Measurements from ENCODE around the gene HINFP. TPM values are rescaled to one million over a fixed set of nuclear protein-coding genes. Genes with fewer than 3 reads are reported as not detected.
"Not testable (repeated sequence)": the region's sequence is repeated elsewhere in the genome, so short reads cannot be mapped to it uniquely, and the experiment has no call there.

Gene HINFP
- total and polyA plus RNA-seq, 7 experiments from 2014 or later = 14.7 to 79.7 (median 32.7) TPM

- Mint-ChIP-seq H3K36me3 (peaks cover 10 to 37% (median 14%) of the 10 kb centered on the region in 5 donors), H3K9me3 (no peaks in the 10 kb centered on the region), H3K4me1 (peaks cover 23 to 45% (median 38%) of the 10 kb centered on the region in 7 donors), H3K4me3 (peak overlapping the region in 1 of 10 donors; percentile 28), H3K27ac (peak overlapping the region in 4 of 9 donors; percentile 11 to 64 (median 52)), H3K27me3 (no peaks in the 10 kb centered on the region)
- peak overlapping the region; percentile 3 for H3K27ac ChIP-seq (ENCODE audit: low read depth, low read length)
- H3K9me3 ChIP-seq (ENCODE audit: control insufficient read depth in 2 of 3, low read length in 3 of 3) = no peaks in the 10 kb centered on the region
- no peak overlapping the region for H3K4me3 ChIP-seq (ENCODE audit: low read length)
- ATAC-seq (no peak), DNase-seq (no peak)
- H3K27me3 ChIP-seq (ENCODE audit: control insufficient read depth in 2 of 2, insufficient read depth in 2 of 2, low read length in 2 of 2) = no peaks in the 10 kb centered on the region
- POLR2A ChIA-PET = interaction anchor here (0.6 to 1.8 kb wide), 4 partner anchors 20 to 88 kb away, joined by 3 to 9 read pairs (median 4); partner anchors contain the start of genes C2CD2L and DPAGT1
- H3K4me1 ChIP-seq (ENCODE audit: control insufficient read depth in 2 of 2, insufficient read depth in 2 of 2, low read length in 2 of 2) = peaks cover 8 to 11% of the 10 kb centered on the region in 2 donors
- peaks cover 8 to 47% (median 18%) of the 10 kb centered on the region in 3 experiments for H3K36me3 ChIP-seq (ENCODE audit: control insufficient read depth in 2 of 3, insufficient read depth in 3 of 3, low read length in 3 of 3)
- CTCF ChIA-PET = interaction anchor here (0.6 kb wide), 2 partner anchors 42 to 499 kb away, joined by 3 read pairs; no protein-coding TSS in a partner anchor
- intact Hi-C loops (cut with micrococcal nuclease) = no loop called here
Measured at GRCh38 chr11:119126675-119127268, 5.4 kb downstream of the HINFP start.

GRCh38 chr11:119130662-119131061, 9.3 kb downstream of the HINFP start:
- POLR2A ChIA-PET = no interaction called here

GRCh38 chr11:119134389-119134978, 13.1 kb downstream of the HINFP start:
- no peak for DNase-seq
- Mint-ChIP-seq H3K27ac (peak overlapping the region in 1 of 9 donors; percentile 20), H3K27me3 (peaks cover 0 to 10% (median 0%) of the 10 kb centered on the region in 5 donors), H3K4me3 (no peak overlapping the region), H3K4me1 (peaks cover 0 to 21% (median 6%) of the 10 kb centered on the region in 7 donors), H3K36me3 (peaks cover 13 to 37% (median 14%) of the 10 kb centered on the region in 5 donors), H3K9me3 (no peaks in the 10 kb centered on the region)
- Histone ChIP-seq H3K4me3 (ENCODE audit: low read length) (no peak overlapping the region), H3K36me3 (ENCODE audit: control insufficient read depth in 2 of 3, insufficient read depth in 3 of 3, low read length in 3 of 3) (peaks cover 19 to 50% (median 26%) of the 10 kb centered on the region in 3 experiments), H3K4me1 (ENCODE audit: control insufficient read depth in 2 of 2, insufficient read depth in 2 of 2, low read length in 2 of 2) (no peaks in the 10 kb centered on the region), H3K27ac (ENCODE audit: low read depth, low read length) (no peak overlapping the region), H3K9me3 (ENCODE audit: control insufficient read depth in 2 of 3, low read length in 3 of 3) (no peaks in the 10 kb centered on the region), H3K27me3 (ENCODE audit: control insufficient read depth in 2 of 2, insufficient read depth in 2 of 2, low read length in 2 of 2) (no peaks in the 10 kb centered on the region)
- intact Hi-C loops (cut with micrococcal nuclease) = no loop called here
- POLR2A ChIA-PET = interaction anchor here (1.1 to 1.9 kb wide), 2 partner anchors 12 to 39 kb away, joined by 3 to 7 read pairs; partner anchors contain the start of gene HINFP
- peak; percentile 82 for ATAC-seq
- CTCF ChIA-PET = interaction anchor here (0.7 kb wide), 1 partner anchor 11 kb away, joined by 4 read pairs; no protein-coding TSS in a partner anchor

More at GRCh38 chr11:119130662-119131061, 9.3 kb downstream of the HINFP start:
- no peak for DNase-seq
- Mint-ChIP-seq H3K4me3 (no peak overlapping the region), H3K36me3 (peaks cover 13 to 41% (median 17%) of the 10 kb centered on the region in 5 donors), H3K27ac (peak overlapping the region in 1 of 9 donors; percentile 66), H3K4me1 (peaks cover 6 to 23% (median 16%) of the 10 kb centered on the region in 7 donors), H3K9me3 (no peaks in the 10 kb centered on the region), H3K27me3 (no peaks in the 10 kb centered on the region)
- no peaks in the 10 kb centered on the region for H3K27me3 ChIP-seq (ENCODE audit: control insufficient read depth in 2 of 2, insufficient read depth in 2 of 2, low read length in 2 of 2)
- H3K4me3 ChIP-seq (ENCODE audit: low read length) = no peak overlapping the region
- no peaks in the 10 kb centered on the region for H3K9me3 ChIP-seq (ENCODE audit: control insufficient read depth in 2 of 3, low read length in 3 of 3)
- intact Hi-C loops (cut with micrococcal nuclease) = no loop called here
- ATAC-seq = no peak
- no peaks in the 10 kb centered on the region for H3K4me1 ChIP-seq (ENCODE audit: control insufficient read depth in 2 of 2, insufficient read depth in 2 of 2, low read length in 2 of 2)
- CTCF ChIA-PET = no interaction called here
- peaks cover 19 to 66% (median 26%) of the 10 kb centered on the region in 3 experiments for H3K36me3 ChIP-seq (ENCODE audit: control insufficient read depth in 2 of 3, insufficient read depth in 3 of 3, low read length in 3 of 3)
- no peak overlapping the region for H3K27ac ChIP-seq (ENCODE audit: low read depth, low read length)

- H3K27me3 ChIP-seq (ENCODE audit: control insufficient read depth in 2 of 2, insufficient read depth in 2 of 2, low read length in 2 of 2); H3K4me1 ChIP-seq (ENCODE audit: control insufficient read depth in 2 of 2, insufficient read depth in 2 of 2, low read length in 2 of 2); H3K4me3 ChIP-seq (ENCODE audit: low read length); POLR2A ChIA-PET; intact Hi-C loops (cut with micrococcal nuclease); H3K27ac ChIP-seq (ENCODE audit: low read depth, low read length); H3K4me3 Mint-ChIP-seq; H3K9me3 Mint-ChIP-seq; DNase-seq; H3K36me3 ChIP-seq (ENCODE audit: control insufficient read depth in 2 of 3, insufficient read depth in 3 of 3, low read length in 3 of 3); H3K9me3 ChIP-seq (ENCODE audit: control insufficient read depth in 2 of 3, low read length in 3 of 3); H3K27ac Mint-ChIP-seq; H3K36me3 Mint-ChIP-seq; ATAC-seq: not testable (repeated sequence)
- CTCF ChIA-PET = interaction anchor here (0.5 to 1.2 kb wide), 2 partner anchors 58 to 93 kb away, joined by 3 read pairs; no protein-coding TSS in a partner anchor
- Mint-ChIP-seq H3K4me1 (peaks cover 0 to 14% (median 0%) of the 10 kb centered on the region in 7 donors), H3K27me3 (peaks cover 6 to 24% (median 9%) of the 10 kb centered on the region in 5 donors)
Measured at GRCh38 chr11:119139276-119139675, 17.9 kb downstream of the HINFP start.

GRCh38 chr11:119144825-119145486, 23.6 kb downstream of the HINFP start:
- no peaks in the 10 kb centered on the region for H3K9me3 ChIP-seq (ENCODE audit: control insufficient read depth in 2 of 3, low read length in 3 of 3)
- H3K4me3 ChIP-seq (ENCODE audit: low read length) = no peak overlapping the region
- intact Hi-C loops (cut with micrococcal nuclease) = loop anchor here in 1 of 2 donors (1.0 to 5.0 kb wide), 2 partner anchors 52 to 178 kb away; no protein-coding TSS in a partner anchor
- Mint-ChIP-seq H3K36me3 (peaks cover 0 to 6% (median 0%) of the 10 kb centered on the region in 5 donors), H3K9me3 (peaks cover 0 to 2% (median 0%) of the 10 kb centered on the region in 11 donors), H3K4me3 (no peak overlapping the region), H3K27ac (peak overlapping the region in 1 of 9 donors; percentile 59), H3K27me3 (peaks cover 31 to 51% (median 36%) of the 10 kb centered on the region in 5 donors), H3K4me1 (peaks cover 5 to 18% (median 13%) of the 10 kb centered on the region in 7 donors)
- H3K4me1 ChIP-seq (ENCODE audit: control insufficient read depth in 2 of 2, insufficient read depth in 2 of 2, low read length in 2 of 2) = peaks cover 0 to 11% of the 10 kb centered on the region in 2 donors
- no peak overlapping the region for H3K27ac ChIP-seq (ENCODE audit: low read depth, low read length)
- no peaks in the 10 kb centered on the region for H3K36me3 ChIP-seq (ENCODE audit: control insufficient read depth in 2 of 3, insufficient read depth in 3 of 3, low read length in 3 of 3)
- ATAC-seq (peak; percentile 80), DNase-seq (no peak)
- no peaks in the 10 kb centered on the region for H3K27me3 ChIP-seq (ENCODE audit: control insufficient read depth in 2 of 2, insufficient read depth in 2 of 2, low read length in 2 of 2)
- POLR2A ChIA-PET = no interaction called here
- CTCF ChIA-PET = interaction anchor here (0.7 kb wide), 1 partner anchor 72 kb away, joined by 3 read pairs; no protein-coding TSS in a partner anchor

GRCh38 chr11:119145551-119145950, 24.2 kb downstream of the HINFP start:
- Mint-ChIP-seq H3K4me1 (peaks cover 5 to 18% (median 13%) of the 10 kb centered on the region in 7 donors), H3K9me3 (peaks cover 0 to 2% (median 0%) of the 10 kb centered on the region in 11 donors), H3K36me3 (peaks cover 0 to 6% (median 0%) of the 10 kb centered on the region in 5 donors), H3K27ac (peak overlapping the region in 1 of 9 donors; percentile 59), H3K4me3 (no peak overlapping the region), H3K27me3 (peaks cover 31 to 57% (median 36%) of the 10 kb centered on the region in 5 donors)
- ChIA-PET CTCF (interaction anchor here (0.7 kb wide), 1 partner anchor 71 kb away, joined by 3 read pairs; no protein-coding TSS in a partner anchor), POLR2A (no interaction called here)
- intact Hi-C loops (cut with micrococcal nuclease) = loop anchor here in 1 of 2 donors (1.0 to 5.0 kb wide), 2 partner anchors 52 to 178 kb away; no protein-coding TSS in a partner anchor
- no peak overlapping the region for H3K4me3 ChIP-seq (ENCODE audit: low read length)
- no peaks in the 10 kb centered on the region for H3K27me3 ChIP-seq (ENCODE audit: control insufficient read depth in 2 of 2, insufficient read depth in 2 of 2, low read length in 2 of 2)
- H3K9me3 ChIP-seq (ENCODE audit: control insufficient read depth in 2 of 3, low read length in 3 of 3) = no peaks in the 10 kb centered on the region
- DNase-seq (no peak), ATAC-seq (no peak)
- H3K27ac ChIP-seq (ENCODE audit: low read depth, low read length) = no peak overlapping the region
- H3K4me1 ChIP-seq (ENCODE audit: control insufficient read depth in 2 of 2, insufficient read depth in 2 of 2, low read length in 2 of 2) = peaks cover 0 to 11% of the 10 kb centered on the region in 2 donors
- no peaks in the 10 kb centered on the region for H3K36me3 ChIP-seq (ENCODE audit: control insufficient read depth in 2 of 3, insufficient read depth in 3 of 3, low read length in 3 of 3)

Data from naive thymus-derived CD4-positive, alpha-beta T cell (primary cell).